DMS79 (cell line): Measurements from ENCODE around the gene SSUH2.
A peak's percentile ranks its signal among the peaks of the same experiment; 100 is the strongest.
"Not testable (repeated sequence)": the region's sequence is repeated elsewhere in the genome, so short reads cannot be mapped to it uniquely, and the experiment has no call there.

Experiments used
- DNase-seq: peaks from one replicate; lab custom pipeline; 2025; lab: John Stamatoyannopoulos, UW

SSUH2 gene

DNA sequence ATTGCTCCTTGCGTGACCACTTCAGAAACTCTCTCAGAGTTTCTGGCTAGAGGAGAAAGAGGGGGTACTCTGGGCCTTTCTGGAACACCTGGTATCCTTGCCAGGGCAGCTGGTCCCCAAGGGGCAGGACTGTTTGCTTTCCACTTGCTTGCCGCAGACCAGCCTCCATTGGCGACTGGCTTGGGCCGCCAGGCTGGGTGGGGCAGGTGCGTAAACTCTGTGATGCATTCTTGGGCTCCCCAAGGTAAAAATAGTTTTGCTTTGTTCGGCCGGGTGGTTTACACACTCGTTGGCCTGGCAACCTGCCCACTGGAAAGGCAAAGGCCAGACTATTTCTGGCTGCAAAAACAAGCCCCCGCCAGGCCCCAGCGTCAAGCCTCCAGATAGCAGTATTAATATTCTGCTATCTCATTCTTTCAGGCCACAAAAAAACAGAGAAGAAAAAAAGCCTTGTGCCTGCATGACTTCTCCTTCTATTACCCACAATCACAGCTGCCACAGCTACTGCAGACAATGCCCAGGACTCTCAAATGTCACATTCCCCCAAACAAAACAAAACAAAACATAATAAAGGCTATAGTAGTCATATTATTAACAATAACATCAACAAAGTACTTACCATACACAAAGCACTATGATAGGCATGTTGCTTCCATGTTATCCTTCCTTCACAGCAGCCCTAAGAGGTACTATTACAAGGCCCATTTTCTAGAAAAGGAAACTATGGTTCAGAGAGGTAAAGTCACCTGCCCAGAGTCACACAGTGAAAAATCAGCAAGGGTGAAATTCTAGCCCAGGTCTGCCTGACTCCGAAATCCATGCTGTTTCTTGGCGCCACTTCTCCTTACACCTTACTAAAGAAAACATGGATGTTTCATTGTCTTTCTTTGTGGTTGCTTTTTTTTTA is 14.0 kb upstream of the SSUH2 start:
- peak; percentile 93 for DNase-seq

DNA sequence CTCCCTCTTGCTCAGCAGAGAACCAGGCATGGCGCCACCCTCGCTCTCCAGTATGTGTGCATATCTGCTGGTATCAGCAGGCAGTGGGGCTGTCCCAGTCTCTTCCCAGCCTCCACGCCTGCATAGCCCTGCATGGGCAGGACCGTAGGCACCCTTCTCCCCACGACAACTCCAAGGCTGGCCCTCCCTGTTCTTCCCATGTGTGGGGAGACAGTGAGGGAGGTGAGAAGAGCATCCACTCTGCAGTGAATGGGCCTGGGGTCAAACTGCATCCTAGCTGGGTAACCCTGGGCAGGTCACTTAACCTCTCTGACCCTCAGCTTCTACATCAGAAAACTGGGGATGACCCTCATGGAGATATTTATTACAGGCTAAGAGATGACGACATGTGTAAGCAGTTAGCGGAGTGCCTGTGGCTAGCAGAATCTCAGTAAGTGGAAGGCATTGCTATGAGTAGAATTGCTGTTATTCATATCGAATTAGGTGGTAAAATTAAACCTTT is 13.3 kb upstream of the SSUH2 start:
- no peak for DNase-seq

DNA sequence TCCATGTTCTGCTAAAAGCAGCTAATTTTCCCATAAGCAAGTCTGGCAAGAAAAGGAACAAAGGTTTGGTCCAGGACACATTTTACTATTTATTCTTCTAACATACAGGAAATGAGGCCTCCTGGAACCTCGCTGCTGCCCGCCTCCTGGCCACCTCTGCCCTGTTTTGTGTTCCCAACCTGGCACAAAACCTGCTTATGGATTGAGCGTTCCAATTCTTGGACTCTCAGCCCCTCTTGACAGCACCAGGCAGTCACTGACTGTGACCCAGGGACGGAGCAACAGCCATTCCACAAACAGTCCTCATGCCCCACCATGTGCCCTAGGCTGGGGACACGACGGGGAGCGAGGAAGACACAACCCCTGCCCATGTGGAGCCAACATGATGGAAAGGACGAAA is 11.6 kb upstream of the SSUH2 start:
- DNase-seq, result no peak

DNA sequence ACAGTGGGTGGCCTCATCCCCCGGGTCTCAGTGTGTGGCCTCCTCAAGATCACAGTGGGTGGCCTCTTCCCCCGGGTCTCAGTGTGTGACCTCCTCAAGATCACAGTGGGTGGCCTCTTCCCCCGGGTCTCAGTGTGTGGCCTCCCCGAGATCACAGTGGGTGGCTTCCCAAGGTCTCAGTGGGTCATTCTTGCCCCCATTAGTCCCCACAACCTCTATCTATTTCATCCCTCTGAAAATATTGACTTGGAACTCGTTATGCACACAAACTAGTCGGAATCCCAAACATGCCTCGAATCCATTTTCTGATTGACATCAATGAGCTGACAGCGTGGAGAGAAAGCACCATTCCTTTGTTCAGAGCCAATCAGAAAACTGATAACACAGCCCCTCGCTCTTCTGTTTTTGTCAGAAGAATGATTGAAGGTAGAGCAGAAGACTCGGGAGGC is 10.8 kb upstream of the SSUH2 start:
- DNase-seq, result no peak

DNA sequence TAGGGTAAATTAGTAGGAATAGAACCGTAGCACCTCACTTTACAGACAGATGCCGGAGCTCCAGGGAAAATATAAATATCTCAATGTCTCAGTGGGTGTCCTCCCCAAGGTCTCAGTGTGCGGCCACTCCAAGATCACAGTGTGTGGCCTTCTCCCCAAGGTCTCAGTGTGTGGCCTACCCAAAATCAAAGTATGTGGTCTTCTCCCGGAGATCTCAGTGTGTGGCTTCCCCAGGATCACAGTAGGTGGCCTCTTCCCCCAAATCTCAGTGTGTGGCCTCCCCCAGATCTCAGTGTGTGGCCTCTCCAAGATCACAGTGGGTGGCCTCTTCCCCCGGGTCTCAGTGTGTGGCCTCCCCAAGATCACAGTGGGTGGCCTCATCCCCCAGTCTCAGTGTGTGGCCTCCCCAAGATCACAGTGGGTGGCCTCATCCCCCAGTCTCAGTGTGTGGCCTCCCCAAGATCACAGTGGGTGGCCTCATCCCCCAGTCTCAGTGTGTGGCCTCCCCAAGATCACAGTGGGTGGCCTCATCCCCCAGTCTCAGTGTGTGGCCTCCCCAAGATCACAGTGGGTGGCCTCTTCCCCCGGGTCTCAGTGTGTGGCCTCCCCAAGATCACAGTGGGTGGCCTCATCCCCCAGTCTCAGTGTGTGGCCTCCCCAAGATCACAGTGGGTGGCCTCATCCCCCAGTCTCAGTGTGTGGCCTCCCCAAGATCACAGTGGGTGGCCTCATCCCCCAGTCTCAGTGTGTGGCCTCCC is 10.2 kb upstream of the SSUH2 start:
- DNase-seq, result not testable (repeated sequence)

DNA sequence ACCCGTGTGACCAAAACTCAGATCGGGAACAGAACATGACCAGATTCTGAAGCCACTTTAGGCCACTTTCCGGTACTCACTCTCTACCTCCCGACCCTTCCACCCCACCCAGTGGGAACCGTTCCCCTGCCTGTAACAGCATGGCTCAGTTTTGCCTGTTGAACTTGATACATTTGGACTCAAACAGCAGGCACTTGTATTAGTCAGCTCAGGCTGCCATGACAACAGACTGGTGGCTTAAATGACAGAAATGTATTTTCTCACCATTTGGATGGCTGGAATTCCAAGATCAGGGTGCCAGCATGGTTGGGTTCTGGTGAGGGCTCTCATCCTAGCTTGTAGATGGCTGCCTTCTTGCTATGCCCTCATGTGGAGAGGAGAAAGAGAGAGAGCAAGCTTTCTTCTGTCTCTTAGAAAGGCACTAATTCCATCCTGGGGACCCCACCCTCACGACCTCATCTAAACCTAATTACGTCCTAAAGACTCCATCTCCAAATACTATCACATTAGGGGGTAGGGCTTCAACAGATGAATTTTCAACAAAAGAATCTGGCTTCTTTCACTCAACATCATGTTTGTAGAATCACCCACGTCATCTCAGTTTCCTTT is 9.3 kb upstream of the SSUH2 start:
- DNase-seq, result no peak

DNA sequence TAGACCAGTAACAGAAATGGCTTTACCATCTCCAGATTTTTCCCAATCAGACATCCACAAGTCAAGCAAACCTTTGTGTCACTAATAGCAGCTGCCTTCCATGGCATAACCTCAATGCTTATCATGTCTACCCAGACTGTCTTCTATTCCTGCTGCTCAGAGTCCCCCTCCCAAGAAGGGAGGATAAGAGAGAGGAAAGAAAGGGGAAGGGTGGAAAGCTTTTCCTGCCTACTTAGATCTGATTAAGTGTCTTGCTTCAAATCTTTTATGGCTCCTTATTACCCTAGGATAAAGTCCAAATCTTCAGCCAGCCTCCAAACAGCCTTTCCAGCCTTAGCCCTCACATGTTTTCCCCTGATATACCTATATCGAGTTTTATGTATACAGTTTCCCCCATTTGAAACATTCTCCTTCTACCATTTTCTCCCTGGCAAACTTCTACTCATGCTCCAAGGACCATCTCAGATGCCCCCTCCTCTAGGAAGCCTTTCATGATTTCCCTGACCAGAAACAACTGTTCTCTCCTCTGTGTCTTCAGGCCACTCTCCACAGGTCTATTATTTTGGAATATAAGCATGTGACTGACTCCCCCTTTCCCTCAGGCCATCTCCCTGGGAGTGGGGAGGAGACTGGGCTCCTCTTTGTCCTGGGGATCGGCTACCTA is 7.9 kb upstream of the SSUH2 start:
- DNase-seq, result no peak

DNA sequence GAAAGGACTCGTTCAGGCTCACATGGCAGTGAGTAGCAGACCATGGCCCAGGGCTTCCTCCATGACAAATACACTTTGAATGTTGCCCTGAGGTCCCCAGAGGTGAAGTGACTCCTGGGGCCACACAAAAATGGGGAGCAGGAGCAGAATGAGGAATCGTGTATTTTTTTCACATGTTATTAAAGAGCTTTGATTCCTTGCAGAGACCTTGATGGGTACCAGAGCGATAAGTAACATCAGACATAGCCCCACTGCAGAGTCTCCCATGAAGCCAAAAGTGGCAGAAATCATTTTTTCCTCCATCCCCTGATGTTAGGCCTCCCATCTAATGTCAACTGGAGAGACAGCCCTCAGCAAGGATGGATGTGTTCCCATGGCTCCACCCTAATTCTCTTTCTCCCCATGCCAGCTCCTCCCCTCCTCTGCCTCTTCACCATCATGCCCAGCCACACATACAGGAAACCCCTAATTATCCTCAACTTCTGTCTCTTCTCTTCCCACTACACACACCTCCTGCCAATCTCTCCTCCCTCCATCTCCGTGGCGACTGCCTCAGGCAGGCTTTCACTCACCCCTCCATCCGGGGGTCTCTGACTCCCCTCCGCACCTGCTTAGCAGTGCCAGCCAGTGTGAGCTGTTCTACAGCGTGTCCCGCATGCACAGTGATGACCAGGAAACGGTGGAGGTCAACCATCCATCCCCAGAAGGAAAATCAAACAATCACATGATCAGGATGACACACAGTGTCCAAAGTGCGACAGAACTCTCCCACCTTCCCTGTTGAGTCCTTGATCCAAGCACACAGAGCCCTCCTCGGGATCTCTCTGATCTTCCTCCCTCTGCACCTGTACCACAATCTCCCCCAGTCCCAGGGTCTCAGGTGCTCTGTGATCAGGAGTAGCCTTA is 7.1 kb upstream of the SSUH2 start:
- DNase-seq, result no peak

DNA sequence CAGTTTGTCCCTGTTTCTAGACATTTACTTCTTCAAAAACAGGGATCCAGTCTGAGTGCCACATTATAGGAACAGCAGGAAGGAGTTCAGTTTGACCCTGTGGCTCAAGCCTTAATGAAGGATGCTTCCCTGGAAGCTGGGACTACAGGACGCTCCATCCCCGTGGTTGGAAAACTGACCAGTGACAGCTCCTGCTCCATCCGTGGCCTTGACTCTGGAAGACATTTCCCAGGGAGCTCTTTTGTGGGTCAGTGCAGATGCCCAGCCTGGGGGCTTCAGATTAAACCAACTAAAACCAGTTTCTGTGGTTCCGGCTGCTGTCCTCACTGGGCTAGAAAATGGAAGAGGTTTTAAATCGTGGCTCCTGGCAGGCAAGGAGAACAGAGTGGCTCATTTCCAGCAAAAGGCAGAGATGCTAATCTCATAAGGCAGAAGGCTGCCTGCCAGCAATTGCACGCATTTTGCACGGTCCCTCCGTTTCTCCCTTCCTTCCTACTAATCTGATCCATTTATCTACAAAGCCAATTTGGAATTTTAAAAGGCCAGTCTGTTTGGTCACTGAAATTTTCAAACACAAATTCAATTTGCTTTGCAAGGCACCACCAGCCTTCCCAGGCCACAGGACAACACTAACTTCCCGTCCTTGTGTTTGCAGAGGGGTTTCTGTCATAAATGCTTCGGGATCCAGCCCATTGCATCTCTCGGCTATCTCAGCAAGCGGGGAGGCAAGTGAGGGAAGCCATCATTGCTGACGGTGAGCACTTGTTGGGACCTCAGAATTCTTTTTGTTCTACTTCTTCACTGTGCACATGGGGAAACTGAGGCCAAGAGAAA is 6.2 kb upstream of the SSUH2 start:
- no peak for DNase-seq

DNA sequence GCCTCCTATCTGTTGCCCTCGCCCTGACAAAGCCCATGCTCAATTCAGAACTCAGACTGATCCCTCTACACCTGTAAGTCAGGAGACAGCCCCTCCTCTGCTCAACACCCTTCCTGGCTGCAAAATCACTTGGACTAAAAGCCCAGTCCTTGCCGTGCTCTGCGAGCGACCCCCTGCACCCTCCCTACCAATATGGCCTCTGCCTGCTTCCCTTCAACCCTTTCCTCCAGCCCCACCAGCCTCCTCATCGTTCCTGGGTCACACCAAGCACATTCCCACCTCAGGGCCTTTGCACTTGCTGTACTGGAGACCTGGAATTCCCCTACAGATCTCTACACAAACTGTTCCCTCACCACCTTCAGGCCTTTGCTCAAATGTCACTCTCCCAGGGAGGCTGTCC is 5.2 kb upstream of the SSUH2 start:
- no peak for DNase-seq

DNA sequence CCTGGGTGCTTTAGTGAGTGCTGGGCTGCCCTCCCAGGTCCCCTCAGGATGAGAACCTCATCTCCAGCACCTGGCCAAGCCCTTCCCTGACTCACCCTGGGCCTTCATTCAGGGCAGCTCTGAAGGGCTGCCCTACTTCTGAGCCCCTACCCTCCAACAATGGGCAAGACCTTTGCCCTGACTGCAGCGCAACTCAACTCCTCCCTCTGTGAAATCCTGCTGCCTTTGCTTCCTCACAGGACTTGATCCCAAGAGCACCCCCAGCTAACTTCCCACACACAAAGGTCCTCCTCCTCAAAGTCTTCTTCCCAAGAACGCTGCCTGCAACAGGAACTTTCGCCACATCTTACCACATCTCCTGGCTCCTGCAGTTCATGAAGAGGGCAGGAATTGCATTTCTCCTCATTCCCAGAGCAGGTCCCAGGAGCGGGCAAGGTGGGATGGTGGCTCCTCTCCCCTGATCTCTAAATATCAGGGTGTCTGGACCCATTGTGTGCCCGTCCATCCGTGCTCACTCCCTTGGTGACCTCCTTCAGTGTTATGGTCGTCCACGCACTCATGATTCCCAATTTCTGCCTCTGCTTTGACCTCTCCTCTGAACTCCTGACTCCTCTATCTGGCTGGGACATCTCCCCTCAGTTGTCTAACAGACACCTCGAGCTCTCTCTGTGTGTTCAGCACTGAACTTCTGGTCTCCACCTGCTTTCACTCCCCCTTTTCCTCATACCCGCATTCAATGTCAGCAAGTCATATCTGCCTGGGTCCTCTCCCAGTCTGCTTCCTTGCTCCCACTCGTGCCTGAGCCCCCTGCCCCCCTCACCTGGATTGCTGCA is 4.5 kb upstream of the SSUH2 start:
- no peak for DNase-seq

DNA sequence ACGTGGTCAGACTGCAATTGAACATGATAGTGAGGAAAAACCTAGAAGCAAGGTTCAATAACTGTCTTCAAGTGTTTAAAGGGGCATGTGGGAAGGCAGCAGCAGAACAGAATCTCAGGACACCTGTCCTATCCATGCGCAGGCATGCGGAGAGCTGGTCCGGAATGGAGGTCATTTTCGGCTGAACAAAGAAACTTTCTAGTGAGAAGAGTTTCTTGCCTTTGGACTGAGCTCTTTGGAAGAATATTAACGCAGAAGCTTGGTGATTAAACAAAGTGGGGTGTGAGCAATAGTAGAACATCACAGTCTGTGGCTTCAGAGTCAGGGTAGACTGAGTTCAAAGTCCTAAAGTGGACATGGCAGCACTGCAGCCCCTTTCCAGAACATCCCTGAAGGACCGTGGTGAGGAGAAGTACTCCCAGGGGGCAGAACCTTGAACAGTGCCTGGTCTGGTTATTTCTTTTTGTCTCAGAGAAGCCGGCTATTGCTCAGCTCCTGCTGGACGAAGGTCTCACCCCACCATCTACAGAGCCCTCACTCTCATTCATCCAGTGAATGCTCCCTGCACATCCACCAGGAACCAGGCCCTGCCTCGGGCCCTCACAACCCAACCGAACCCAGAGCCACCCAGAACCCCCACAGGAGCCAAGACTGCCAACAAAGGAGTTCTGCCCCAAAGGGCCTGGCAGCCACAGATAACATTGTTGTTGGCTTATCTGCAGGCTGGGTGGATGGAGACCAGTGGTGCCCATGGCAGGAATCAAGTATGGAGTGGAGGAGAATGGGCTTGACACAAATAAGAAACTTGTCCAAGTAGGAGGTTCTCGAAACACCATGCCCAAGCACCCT is 2.8 kb upstream of the SSUH2 start:
- no peak for DNase-seq

DNA sequence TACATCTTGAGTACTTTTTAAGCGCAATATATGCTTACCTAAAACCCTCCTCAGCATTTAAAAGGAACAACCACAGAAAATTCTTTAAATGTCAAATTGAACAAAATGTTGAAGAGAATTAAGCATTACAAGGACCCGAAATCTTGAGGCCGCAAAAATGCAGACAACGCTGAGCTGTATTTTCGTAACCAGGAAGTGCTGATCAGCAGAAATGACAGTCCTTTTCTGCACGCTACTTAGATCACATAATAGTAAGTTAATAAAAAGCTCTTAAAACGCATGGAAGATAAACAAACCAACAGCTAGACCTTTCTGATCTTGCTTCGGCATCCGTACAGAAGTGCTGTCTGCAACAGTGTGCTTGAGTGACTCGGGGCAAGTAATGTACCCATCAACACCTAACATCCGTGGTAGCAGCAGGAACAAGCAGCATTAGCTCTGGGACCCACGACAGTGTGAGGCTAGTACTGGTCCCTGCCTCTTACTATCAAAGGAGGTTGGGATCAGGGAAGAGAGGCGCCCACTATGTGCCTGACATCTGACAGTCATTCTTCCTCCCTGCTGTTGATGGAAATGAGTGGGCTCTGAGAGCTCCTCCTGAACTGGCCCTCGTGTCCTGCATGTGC is 1.8 kb upstream of the SSUH2 start:
- no peak for DNase-seq

DNA sequence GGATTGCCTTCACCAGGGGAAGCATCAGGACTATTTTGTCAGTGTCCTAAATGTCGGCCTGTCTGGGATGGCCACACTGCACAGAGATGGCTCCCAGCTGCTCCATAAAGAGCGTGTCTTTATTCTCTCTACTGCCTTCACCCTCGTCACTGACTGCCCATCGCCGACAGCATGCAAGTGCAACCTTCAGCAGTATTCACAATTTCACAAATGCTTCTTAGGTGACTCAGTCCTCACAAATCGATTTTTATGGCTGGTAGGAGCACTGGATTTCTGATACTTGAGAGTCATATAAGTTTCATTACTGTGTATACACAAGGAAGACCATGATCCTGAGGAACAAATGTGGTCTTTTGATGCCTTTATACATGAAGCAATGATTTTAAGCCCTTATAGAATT is 1.1 kb upstream of the SSUH2 start:
- no peak for DNase-seq

DNA sequence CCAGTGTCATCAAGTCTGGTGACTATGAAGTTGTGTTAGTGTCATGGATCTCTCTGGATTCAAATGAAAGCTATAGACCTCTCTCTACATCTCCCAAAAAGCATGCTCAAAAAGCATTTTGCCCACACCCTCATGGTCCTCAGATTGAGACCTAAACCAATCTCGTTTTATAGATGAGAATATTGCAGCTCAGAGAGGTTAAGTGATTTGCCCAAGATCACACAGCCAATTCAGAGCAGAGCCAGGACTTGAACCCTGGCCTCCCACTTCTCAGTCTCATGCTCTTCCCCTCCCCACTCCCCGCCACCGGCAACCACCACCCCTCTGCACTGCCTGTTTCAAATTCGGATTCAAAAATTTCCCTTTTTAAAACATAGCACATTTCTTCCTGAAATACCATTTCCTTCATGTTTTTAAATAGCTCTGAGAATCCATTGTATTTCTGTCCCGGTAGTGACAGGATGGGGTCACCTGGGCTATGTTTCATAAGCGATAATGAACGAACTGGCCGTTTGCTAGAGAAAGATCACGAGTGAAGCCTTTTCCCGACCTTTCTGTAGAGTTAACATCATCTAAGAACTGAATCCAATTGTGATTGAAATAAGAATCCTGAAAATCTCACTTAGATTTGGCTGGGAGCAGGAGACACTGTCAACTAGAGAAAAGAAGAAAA is 769 bp downstream of the SSUH2 start:
- no peak for DNase-seq

DNA sequence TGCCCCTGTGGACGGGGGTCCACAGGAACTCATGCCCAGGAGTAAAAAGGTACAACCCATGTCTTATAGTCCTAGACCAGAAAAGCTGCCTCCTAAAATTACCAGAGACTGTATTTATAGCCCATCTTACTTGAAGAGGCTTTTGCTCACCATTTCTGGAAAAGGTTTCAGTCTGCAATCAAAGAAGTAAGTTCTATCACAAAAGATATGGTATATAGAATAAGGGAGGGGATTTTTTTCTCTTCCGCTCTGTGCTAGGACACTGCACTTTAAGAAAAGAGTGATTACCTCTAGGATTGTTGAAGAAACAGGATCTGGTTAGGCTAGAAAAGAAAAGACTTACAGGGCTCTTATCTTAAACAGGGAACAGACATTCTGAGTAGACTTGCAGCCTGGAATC is 2.6 kb downstream of the SSUH2 start:
- DNase-seq, result no peak

DNA sequence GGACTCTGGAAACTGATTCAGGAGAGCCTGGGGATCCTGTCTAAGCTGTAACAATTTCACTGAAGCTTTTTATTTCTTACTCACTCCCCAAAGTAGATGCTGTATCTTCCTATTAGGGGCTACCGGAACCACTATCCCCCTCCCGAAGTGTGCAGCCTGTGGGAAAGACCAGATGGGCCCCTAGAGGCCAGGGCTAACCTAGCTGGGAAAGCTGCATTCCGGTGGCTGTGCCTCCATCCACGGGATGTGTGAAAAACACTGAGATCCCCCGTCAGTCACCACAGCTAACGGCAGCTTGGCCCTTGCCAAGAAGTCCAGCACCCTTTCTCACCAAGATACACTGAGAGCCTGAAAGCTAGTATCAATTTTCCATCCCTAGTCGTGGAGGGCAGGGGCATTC is 3.1 kb downstream of the SSUH2 start:
- DNase-seq, result no peak
